CMK (cell line): ENCODE data around the gene LENG1.
"Not testable (repeated sequence)": the region's sequence is repeated elsewhere in the genome, so short reads cannot be mapped to it uniquely, and the experiment has no call there.

Source experiments
- DNase-seq: peaks from one replicate; pipeline ENCODE4 v3.0.0-alpha.2; 2010; ENCODE audit warnings: low read depth

LENG1 gene

DNA sequence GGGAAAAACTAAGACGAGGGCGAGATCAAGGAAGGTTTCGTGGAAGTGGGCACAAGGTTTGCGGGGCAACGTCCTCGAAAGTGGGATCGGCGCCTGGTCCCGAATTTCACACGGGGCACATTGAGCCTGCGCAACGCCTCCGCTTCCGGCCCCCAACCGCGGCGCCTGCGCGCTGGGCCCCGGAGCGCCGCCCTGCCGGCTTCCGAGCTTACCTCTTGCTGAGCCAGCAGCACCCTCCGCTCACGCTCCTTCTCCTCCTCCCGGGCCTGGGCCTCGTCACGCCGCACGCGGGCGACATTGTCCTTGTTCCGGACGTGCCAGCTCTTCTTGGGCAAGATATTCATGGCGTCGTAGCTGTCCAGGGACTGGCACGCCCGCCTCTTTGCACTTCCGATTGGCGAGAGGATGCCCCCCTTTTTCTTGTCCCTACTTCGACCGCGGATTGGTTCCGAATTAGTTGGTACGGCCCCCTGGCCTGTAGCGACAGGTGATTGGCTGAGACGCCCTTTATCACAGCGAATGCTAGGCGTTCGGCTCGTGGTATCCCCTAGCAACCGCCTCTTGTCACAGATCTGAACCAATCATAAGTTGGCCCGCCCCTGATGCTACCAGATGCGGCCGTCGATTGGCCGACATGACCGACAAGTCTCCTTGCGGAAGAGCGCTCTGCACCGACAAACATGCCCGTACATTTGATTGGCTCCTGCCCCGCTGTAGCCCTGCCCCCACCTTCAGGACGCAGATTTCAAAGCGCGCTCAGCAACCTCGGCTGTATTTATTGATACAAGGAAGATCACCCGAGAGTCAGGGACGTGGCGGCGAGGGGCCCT, at the start of gene LENG1:
Gene LENG1, minus strand, starts transcription at position 370 of the 830 bp plus-strand sequence. Its CDS starts 26 bp downstream, at position 344.
- peak; percentile 100 for DNase-seq

GRCh38 chr19:54208784-54209057, 49.2 kb upstream of the LENG1 start:
- DNase-seq, result no peak

DNA sequence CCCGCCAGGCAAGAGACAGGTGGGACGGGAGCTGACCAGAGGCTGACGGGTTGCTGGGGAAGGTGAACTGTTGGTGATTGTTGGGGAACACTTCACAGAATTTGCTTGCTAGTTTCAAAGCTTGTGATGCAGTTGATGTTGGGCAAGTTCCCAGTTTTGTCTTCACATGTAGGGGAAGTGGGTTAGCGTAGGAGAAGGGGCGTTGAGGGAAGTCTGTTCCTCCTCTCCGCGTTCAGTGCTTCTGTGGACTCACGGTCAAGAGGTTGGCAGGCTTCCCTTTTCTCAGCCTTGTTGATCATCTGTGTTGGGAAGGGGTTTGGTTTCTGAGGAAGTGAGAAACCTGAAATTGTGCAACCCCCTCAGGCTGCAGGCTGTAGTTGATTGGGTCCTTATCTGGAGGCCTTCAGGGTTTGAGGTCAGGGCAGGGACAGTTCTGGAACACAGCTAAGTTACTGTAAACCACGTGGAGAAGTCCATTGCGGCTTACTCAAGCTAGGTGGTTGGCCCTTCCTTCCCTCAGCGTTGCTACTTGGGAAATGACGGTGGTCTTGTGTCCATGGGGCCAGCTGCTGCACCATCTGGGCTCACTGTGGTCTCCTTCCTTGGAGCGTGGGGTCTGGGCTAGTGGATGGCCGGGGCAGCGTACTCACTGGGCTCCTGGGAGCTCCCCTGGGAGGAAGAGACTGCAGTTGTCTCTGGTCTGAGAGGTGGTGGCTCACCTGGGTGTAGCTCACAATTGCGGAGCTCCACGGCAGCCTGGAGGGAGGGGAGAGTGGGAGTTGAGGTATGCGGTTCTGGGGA, 48.7 kb upstream of the LENG1 start:
- DNase-seq, result peak; percentile 99

DNA sequence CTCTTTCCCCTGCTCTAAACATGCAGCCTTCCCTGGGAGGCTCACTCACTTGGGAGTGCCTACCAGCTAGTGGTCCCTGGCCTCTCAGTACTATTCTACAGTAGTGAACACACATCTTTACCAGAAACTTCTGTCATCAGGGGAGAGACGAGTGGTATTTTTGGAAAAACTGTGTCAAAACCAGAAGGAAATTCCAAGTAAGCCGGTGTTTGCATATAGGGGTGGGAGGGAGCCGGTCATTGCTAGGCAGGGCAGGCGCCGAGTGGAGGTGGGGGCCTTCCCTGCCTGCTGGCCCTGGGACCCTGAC, 48.1 kb upstream of the LENG1 start:
- DNase-seq, result no peak

DNA sequence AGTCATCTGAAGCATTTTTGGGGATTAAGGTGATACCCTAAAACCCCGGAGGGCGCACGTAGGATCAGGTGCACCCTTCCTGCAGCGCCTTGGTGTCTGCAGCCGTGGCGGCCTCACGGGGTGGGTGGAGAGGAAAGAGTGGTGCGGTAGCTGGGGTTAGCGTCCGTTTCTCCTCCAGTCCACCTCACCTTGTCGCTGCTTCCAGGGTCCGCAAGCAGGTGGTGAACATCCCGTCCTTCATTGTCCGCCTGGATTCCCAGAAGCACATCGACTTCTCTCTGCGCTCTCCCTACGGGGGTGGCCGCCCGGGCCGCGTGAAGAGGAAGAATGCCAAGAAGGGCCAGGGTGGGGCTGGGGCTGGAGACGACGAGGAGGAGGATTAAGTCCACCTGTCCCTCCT, 47.7 kb upstream of the LENG1 start:
- DNase-seq, result not testable (repeated sequence)

GRCh38 chr19:54206831-54207177, 47.3 kb upstream of the LENG1 start:
- no peak for DNase-seq

- DNase-seq, result no peak
These were observed 46.7 kb upstream of the LENG1 start for GRCh38 chr19:54206030-54206830.

- DNase-seq, result no peak
These were observed 45.4 kb upstream of the LENG1 start for GRCh38 chr19:54204767-54205468.

- DNase-seq, result no peak
These were observed 43.7 kb upstream of the LENG1 start for GRCh38 chr19:54203151-54203611.

DNA sequence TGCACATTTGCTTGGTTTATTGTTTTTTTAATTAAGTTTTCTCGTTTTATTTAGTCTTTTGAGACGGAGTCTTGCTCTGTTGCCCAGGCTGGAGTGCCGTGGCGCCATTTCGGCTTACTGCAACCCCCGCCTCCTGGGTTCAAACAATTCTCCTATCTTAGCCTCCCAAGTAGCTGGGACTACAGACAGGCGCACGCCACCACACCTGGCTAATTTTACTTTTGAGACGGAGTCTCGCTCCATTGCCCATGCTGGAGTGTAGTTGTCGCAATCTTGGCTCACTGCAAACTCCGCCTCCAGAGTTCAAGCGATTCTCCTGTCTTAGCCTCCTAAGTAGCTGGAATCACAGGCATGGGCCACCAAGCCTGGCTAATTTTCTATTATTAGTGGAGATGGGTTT, 42.5 kb upstream of the LENG1 start:
- no peak for DNase-seq

DNA sequence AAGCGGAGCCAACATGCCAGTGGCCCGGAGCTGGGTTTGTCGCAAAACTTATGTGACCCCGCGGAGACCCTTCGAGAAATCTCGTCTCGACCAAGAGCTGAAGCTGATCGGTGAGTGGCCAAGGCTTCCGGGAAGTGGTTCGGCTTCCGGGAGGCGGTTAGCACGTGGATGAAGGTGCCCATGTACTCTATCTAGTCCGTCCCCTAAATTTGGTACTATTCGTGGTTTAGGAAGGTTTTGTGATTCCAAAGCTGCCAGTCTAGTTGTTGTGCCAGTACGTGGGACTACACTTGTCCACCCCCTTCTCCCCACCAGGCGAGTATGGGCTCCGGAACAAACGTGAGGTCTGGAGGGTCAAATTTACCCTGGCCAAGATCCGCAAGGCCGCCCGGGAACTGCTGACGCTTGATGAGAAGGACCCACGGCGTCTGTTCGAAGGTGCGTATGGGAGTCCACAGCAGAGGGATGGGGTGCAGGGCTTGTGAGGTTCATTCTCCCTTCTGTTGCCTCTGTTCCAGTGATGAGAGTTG, 41.7 kb upstream of the LENG1 start:
- no peak for DNase-seq

- DNase-seq, result no peak
These were observed 39.9 kb upstream of the LENG1 start for GRCh38 chr19:54199401-54199800.

DNA sequence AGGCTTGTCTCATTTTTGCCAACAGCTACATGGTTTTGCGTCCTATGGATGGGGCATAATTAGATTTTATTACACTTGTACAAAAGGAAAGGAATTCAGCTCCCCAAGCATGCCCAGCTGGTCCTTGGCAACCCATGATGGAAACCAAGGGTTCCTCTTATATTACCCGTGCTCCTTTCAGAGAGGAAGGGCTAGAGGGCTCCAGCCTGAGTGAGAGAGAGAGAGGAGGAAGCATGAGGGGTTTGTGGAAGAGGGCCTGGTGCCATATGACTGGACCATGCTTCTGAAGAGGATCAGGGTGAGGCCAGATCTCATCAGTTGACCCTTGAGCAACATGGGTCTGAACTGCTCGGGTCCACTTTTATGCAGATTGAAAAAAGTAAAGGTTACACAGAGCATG, 37.6 kb upstream of the LENG1 start:
- DNase-seq, result no peak

DNA sequence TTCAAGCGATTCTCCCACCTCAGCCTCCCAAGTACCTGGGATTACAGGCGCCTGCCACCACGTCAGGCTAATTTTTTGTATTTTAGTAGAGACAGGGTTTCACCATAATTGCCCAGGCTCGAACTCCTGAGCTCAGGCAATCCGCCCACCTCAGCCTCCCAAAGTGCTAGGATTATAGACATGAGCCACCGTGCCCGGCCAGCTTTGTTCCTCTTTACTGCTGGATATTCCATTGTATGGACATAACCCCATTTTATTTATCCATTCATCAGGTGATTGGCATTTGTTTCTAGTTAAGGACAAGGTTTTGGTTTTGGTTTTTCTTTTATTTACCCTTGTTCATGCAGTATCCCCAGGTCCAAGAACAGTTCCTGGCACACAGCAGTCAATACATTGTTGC, 37.0 kb upstream of the LENG1 start:
- DNase-seq, result no peak

DNA sequence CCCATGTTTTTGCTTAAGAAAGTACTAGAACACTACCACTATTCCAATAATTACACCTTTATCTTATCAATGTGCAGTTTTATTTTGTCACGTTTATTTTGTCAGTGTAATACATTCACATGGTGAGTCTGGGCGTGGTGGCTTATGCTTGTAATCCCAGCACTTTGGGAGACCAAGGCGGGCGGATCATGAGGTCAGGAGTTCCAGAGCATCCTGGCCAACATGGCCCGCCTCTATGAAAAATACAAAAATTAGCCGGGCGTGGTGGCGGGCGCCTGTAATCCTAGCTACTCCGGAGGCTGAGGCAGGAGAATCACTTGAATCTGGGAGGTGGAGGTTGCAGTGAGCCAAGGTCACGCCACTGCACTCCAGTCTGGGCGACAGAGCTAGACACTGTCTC, 34.9 kb upstream of the LENG1 start:
- not testable (repeated sequence) for DNase-seq

DNA sequence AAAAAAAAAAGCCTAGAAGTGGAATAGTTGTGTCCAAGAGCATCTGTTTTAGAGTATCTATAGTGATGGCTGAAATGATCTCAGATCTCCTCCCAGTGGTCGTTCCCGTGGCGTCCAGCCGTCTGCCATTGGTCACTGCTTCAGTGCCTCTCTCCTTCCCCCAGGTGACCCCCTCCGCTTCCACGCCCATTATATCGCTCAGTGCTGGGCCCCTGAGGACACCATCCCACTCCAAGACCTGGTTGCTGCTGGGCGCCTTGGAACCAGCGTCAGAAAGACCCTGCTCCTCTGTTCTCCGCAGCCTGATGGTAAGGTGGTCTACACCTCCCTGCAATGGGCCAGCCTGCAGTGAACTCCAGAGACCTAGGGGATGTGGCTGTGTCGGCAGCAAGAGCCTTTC, 33.5 kb upstream of the LENG1 start:
- DNase-seq, result no peak

DNA sequence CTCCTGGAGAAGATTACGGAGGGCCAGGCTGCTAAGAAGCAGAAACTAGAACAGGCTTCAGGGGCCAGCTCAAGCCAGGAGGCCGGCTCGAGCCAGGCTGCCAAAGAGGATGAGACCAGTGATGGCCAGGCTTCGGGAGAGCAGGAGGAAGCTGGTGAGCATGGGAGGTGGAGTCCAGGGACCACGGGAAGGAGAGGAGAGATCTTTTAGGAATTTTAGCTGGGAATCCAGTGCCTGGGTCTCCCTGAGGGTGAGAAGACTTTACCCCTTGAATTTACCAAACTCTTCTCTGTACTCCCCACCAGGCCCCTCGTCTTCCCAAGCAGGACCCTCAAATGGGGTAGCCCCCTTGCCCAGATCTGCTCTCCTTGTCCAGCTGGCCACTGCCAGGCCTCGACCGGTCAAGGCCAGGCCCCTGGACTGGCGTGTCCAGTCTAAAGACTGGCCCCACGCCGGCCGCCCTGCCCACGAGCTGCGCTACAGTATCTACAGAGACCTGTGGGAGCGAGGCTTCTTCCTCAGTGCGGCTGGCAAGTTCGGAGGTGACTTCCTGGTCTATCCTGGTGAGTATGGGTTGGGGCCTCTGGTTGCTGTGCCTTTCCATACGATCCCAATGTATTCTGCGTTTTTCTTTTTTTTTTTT, 32.4 kb upstream of the LENG1 start:
- no peak for DNase-seq

GRCh38 chr19:54191011-54191810, 31.7 kb upstream of the LENG1 start, which contains the start of gene TSEN34:
TSS of gene TSEN34 (plus strand) at chr19:54191308. CDS start at chr19:54191365, 57 bp downstream.
- DNase-seq, result peak; percentile 74

DNA sequence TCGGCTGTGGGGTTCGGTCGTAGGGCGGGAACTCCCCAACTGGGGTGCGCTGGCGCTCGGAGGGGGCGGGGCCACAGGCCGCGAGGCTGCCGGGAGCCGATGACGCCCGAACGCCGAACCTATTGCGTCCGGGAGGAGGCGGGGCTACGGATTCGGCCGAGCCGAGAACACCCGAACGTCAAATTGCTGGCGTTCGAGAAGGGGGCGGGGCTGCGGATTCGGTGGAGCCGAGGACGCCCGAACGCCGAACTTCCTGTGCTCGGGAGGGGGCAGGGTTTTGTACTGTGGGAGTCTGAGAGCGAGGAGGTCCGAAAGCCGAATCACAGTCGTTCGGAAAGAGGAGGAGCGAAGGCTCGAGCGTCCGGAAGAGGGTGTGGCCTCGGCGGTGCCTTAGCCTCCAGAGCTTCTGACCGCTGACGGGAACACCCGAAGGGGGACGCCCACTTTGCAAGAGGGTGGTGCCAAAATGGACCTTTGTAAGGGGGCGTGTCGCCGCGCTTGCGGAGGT, 31.0 kb upstream of the LENG1 start:
- peak; percentile 99 for DNase-seq
